SHP77 treated with DMSO at 0.1 percent for 48 hours (cell line): ENCODE results near the gene PSMD6.

ENCODE experiments used
- DNase-seq: peaks from one replicate; lab custom pipeline; 2025; lab: John Stamatoyannopoulos, UW

The PSMD6 gene

GRCh38 chr3:64046592-64046991, 23.3 kb upstream of the PSMD6 start:
- no peak for DNase-seq

- no peak for DNase-seq
These were observed 19.7 kb upstream of the PSMD6 start for GRCh38 chr3:64042952-64043351.

GRCh38 chr3:64039981-64040733, 16.9 kb upstream of the PSMD6 start:
- DNase-seq = no peak

- no peak for DNase-seq
These were observed 16.0 kb upstream of the PSMD6 start for GRCh38 chr3:64039332-64039731.

- no peak for DNase-seq
These were observed 15.0 kb upstream of the PSMD6 start for GRCh38 chr3:64038253-64038767.

- DNase-seq = no peak
These were observed 13.8 kb upstream of the PSMD6 start for GRCh38 chr3:64037084-64037483.

- DNase-seq = no peak
These were observed 9.8 kb upstream of the PSMD6 start for GRCh38 chr3:64033069-64033468.

- no peak for DNase-seq
These were observed 8.5 kb upstream of the PSMD6 start for GRCh38 chr3:64031540-64032508.

- DNase-seq = peak; percentile 50
These were observed 7.4 kb upstream of the PSMD6 start for GRCh38 chr3:64030741-64031140.

GRCh38 chr3:64029287-64029686, 6.0 kb upstream of the PSMD6 start:
- no peak for DNase-seq

GRCh38 chr3:64028754-64029153, 5.5 kb upstream of the PSMD6 start:
- no peak for DNase-seq

- no peak for DNase-seq
These were observed 4.4 kb upstream of the PSMD6 start for GRCh38 chr3:64027658-64028057.

GRCh38 chr3:64026346-64026745, 3.1 kb upstream of the PSMD6 start:
- DNase-seq = no peak

GRCh38 chr3:64023861-64024223, 548 bp upstream of the PSMD6 start:
- DNase-seq = no peak

GRCh38 chr3:64022451-64023186, 675 bp downstream of the PSMD6 start:
- no peak for DNase-seq

GRCh38 chr3:64021922-64022321, 1.4 kb downstream of the PSMD6 start:
- DNase-seq = no peak

- DNase-seq = no peak
These were observed 3.4 kb downstream of the PSMD6 start for GRCh38 chr3:64019879-64020278.

GRCh38 chr3:64019271-64019670, 4.0 kb downstream of the PSMD6 start:
- DNase-seq = no peak

GRCh38 chr3:64016941-64017620, 6.2 kb downstream of the PSMD6 start:
- no peak for DNase-seq

- DNase-seq = no peak
These were observed 11.6 kb downstream of the PSMD6 start for GRCh38 chr3:64011685-64012084.

- no peak for DNase-seq
These were observed 13.1 kb downstream of the PSMD6 start for GRCh38 chr3:64010199-64010598.

- no peak for DNase-seq
These were observed 13.8 kb downstream of the PSMD6 start for GRCh38 chr3:64009528-64009927.
